HCT116 (cell line): ENCODE measurements around the gene WAPL. TPM values are rescaled to one million over a fixed set of nuclear protein-coding genes. Genes with fewer than 3 reads are reported as not detected.

Experiments
- ATAC-seq: fragments of 200-7000 bp; cut with Tn5 transposase; 2 replicates; pipeline ENCODE4 v1.9.1; 2020; ENCODE audit warnings: mild to moderate bottlenecking, moderate library complexity
- BruUV-seq: library from RNA; stranded (reverse); fragments of 400-500 nt; replicated peaks from 2 replicates; lab custom pipeline; 2021; lab: Mats Ljungman, UMichigan
- CTCF ChIA-PET: fragments of 300-600 bp; sonication (Branson Sonifier 250); formaldehyde crosslinking; loops from one replicate; lab custom pipeline; 2021; ENCODE audit warnings: antibody characterized with exemption; lab: Charles Lee
- POLR2A ChIA-PET: fragments of 300-600, 350-600 bp; sonication (Branson Sonifier 250); formaldehyde crosslinking; loops from one replicate; lab custom pipeline; 2021; ENCODE audit warnings: antibody characterized with exemption; lab: Charles Lee
- RAD21 ChIA-PET, 2 experiments: fragments of 300-600 bp; sonication (Branson Sonifier 250); formaldehyde crosslinking; loops; one replicate each; lab custom pipeline; 2023; ENCODE audit warnings: low total read pairs in 2 of 2; ENCODE audit not compliant: uncharacterized antibody in 2 of 2, unreplicated experiment in 2 of 2, low non-redundant PET in 1 of 2; lab: Charles Lee
- DNase-seq: peaks from one replicate; pipeline ENCODE4 v3.0.0-alpha.2; 2010; ENCODE audit warnings: low read depth, low spot score
- H2AFZ ChIP-seq: fragments of 200-600 bp; shearing (Covaris generic), sonication (generic); 2 replicates; pipeline ENCODE4 v1.6.1; 2017; ENCODE audit warnings: low read depth, mixed run types, mixed read lengths, antibody characterized with exemption, low read length; ENCODE audit not compliant: poor library complexity, severe bottlenecking
- H3K27ac ChIP-seq: 2 replicates; pipeline ENCODE4 v1.5.1; 2012; ENCODE audit warnings: low read depth, low read length
- H3K27me3 ChIP-seq: fragments of 200-600 bp; sonication (generic); 2 replicates; pipeline ENCODE4 v1.6.1; 2016; ENCODE audit warnings: mixed run types, low read length, mixed read lengths; ENCODE audit not compliant: insufficient read depth
- H3K36me3 ChIP-seq, 2 experiments: fragments of 200-500 bp in 1 of 2; fragments of 200-600 bp in 1 of 2; sonication (Bioruptor generic) in 1 of 2; sonication (generic) in 1 of 2; 2 replicates each; pipeline versions ENCODE4 v1.5.1 to v1.6.1; 2014 to 2016; ENCODE audit warnings: low read length in 2 of 2, inconsistent platforms in 1 of 2, mixed read lengths in 1 of 2, mixed run types in 1 of 2; ENCODE audit not compliant: insufficient read depth in 2 of 2, control insufficient read depth in 1 of 2
- H3K4me1 ChIP-seq, 2 experiments: fragments of 200-600 bp in 1 of 2; sonication (generic) in 1 of 2; 2 replicates each; pipeline versions ENCODE4 v1.5.1 to v1.6.1; 2012 to 2017; ENCODE audit warnings: low read length in 2 of 2, inconsistent platforms in 1 of 2, mild to moderate bottlenecking in 1 of 2, mixed read lengths in 1 of 2, mixed run types in 1 of 2, moderate library complexity in 1 of 2; ENCODE audit not compliant: insufficient read depth in 2 of 2, control insufficient read depth in 1 of 2
- H3K4me2 ChIP-seq: fragments of 200-600 bp; sonication (generic); 2 replicates; pipeline ENCODE4 v1.6.1; 2017; ENCODE audit warnings: mixed run types, low read length, mixed read lengths
- H3K4me3 ChIP-seq, 2 experiments: fragments of 200-600 bp in 1 of 2; sonication (generic) in 1 of 2; replicated peaks in 1 of 2; 2 replicates each; pipeline ENCODE4 v1.5.1; 2011 to 2016; ENCODE audit warnings: low read length in 2 of 2, control low read depth in 1 of 2, low read depth in 1 of 2, mild to moderate bottlenecking in 1 of 2, mixed read lengths in 1 of 2, mixed run types in 1 of 2
- H3K79me2 ChIP-seq: fragments of 200-600 bp; sonication (generic); 2 replicates; pipeline ENCODE4 v1.6.1; 2017; ENCODE audit warnings: mild to moderate bottlenecking, mixed run types, low read length, moderate library complexity, mixed read lengths; ENCODE audit not compliant: insufficient read depth
- H3K9ac ChIP-seq: fragments of 200-600 bp; sonication (generic); 2 replicates; pipeline ENCODE4 v1.6.1; 2016; ENCODE audit warnings: low read length, mixed read lengths
- H3K9me2 ChIP-seq: fragments of 200-600 bp; sonication (generic), shearing (Covaris generic); 2 replicates; pipeline ENCODE4 v1.6.1; 2017; ENCODE audit warnings: mixed run types, mild to moderate bottlenecking, moderate library complexity; ENCODE audit not compliant: insufficient read depth
- H3K9me3 ChIP-seq, 2 experiments: fragments of 200-500 bp in 1 of 2; fragments of 200-600 bp in 1 of 2; sonication (Bioruptor generic) in 1 of 2; sonication (generic) in 1 of 2; 2 replicates each; pipeline ENCODE4 v1.6.1; 2014 to 2017; ENCODE audit warnings: low read length in 2 of 2, mixed read lengths in 2 of 2, inconsistent platforms in 1 of 2, low read depth in 1 of 2, mild to moderate bottlenecking in 1 of 2, mixed run types in 1 of 2, moderate library complexity in 1 of 2; ENCODE audit not compliant: control insufficient read depth in 1 of 2, insufficient read depth in 1 of 2
- H4K20me1 ChIP-seq: fragments of 200-600 bp; sonication (generic), shearing (Covaris generic); 2 replicates; pipeline ENCODE4 v1.6.1; 2017; ENCODE audit warnings: mixed run types, mild to moderate bottlenecking, moderate library complexity; ENCODE audit not compliant: insufficient read depth
- CBX3 ChIP-seq: IDR thresholded peaks from 2 replicates; pipeline ENCODE4 v1.6.1; 2012; ENCODE audit warnings: low read depth
- CEBPB ChIP-seq: IDR thresholded peaks from 2 replicates; pipeline ENCODE4 v1.6.1; 2012; ENCODE audit warnings: low read depth
- EZH2 ChIP-seq: fragments of 200-600 bp; sonication (generic); IDR thresholded peaks from 2 replicates; pipeline ENCODE4 v1.6.1; 2017; ENCODE audit warnings: antibody characterized with exemption, mixed run types
- POLR2A ChIP-seq: IDR thresholded peaks from 2 replicates; pipeline ENCODE4 v1.7.0; 2011; ENCODE audit warnings: borderline replicate concordance; ENCODE audit not compliant: insufficient read depth, insufficient read length; ENCODE audit errors: extremely low read depth
- POLR2AphosphoS5 ChIP-seq: IDR thresholded peaks from 2 replicates; pipeline ENCODE4 v1.6.1; 2011; ENCODE audit warnings: mild to moderate bottlenecking, low read depth, low read length, moderate library complexity
- REST ChIP-seq: IDR thresholded peaks from 2 replicates; pipeline ENCODE4 v1.6.1; 2012; ENCODE audit warnings: low read depth
- SIN3A ChIP-seq: IDR thresholded peaks from 2 replicates; pipeline ENCODE4 v1.6.1; 2012; ENCODE audit warnings: low read depth
- SP1 ChIP-seq: IDR thresholded peaks from 2 replicates; pipeline ENCODE4 v1.6.1; 2012; ENCODE audit warnings: low read depth
- SRF ChIP-seq: IDR thresholded peaks from 2 replicates; pipeline ENCODE4 v1.6.1; 2012; ENCODE audit warnings: low read depth
- TCF7L2 ChIP-seq: IDR thresholded peaks from 2 replicates; pipeline ENCODE4 v1.7.0; 2011; ENCODE audit warnings: borderline replicate concordance, inconsistent platforms; ENCODE audit not compliant: insufficient read depth, insufficient read length; ENCODE audit errors: extremely low read depth
- ZFX ChIP-seq: fragments of 450-650 bp; IDR thresholded peaks from 2 replicates; pipeline ENCODE4 v1.6.1; 2017
- ZNF274 ChIP-seq: fragments of 200-500 bp; sonication (Bioruptor generic); IDR thresholded peaks from 2 replicates; pipeline ENCODE4 v1.6.1; 2014; ENCODE audit warnings: mild to moderate bottlenecking, low read depth, low read length, inconsistent platforms
- intact Hi-C: fragments of 100-400 bp; cut with micrococcal nuclease; formaldehyde crosslinking; loops from 2 replicates; pipeline ENCODE4 v1.10.0; 2022
- total RNA-seq: library from RNA; stranded (reverse); gene quantifications from one replicate; pipeline ENCODE4 v1.2.1, GENCODE V29; 2021; ENCODE audit not compliant: unreplicated experiment
- TF ChIP-seq, protein P1 (sequence below): IDR thresholded peaks from 2 replicates; pipeline ENCODE4 v1.6.1; 2012

The WAPL gene
- total RNA-seq, 1 experiment from 2014 or later, result 37.5 TPM

DNA sequence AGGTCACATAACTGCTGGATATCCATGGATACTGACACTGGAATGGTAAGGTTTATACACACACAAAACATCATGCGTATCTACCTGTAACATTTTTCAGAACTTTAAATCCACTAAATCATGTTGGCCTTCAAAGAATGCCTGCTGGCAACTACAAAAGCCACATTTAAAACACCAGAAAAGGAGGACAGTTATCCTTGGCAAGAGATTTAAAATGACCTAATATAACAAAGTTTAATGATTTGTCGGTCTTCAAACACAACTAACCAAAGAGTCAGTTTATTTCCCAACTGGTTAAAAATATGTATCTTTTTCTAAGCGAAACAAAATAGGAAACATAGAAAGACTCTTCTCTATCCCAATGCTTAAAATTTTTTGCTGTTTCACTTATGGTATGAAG lies 24.0 kb downstream of the WAPL start:
- Histone ChIP-seq H2AFZ (no peak overlapping the region), H3K9me3 (no peaks in the 10 kb centered on the region), H3K36me3 (peaks cover 34 to 39% of the 10 kb centered on the region in 2 experiments), H4K20me1 (peaks cover 52% of the 10 kb centered on the region; the same call in 1 of the 2 replicates), H3K4me3 (no peak overlapping the region), H3K9ac (no peak overlapping the region), H3K4me1 (no peaks in the 10 kb centered on the region), H3K4me2 (no peak overlapping the region), H3K79me2 (peaks cover 100% of the 10 kb centered on the region), H3K27ac (no peak overlapping the region), H3K9me2 (no peaks in the 10 kb centered on the region), H3K27me3 (no peaks in the 10 kb centered on the region)
- ATAC-seq, result no peak
- no peak for DNase-seq
- RAD21 ChIA-PET, result no interaction called here
- intact Hi-C loops, result no loop called here
- POLR2A ChIA-PET, result no interaction called here
- CTCF ChIA-PET, result no interaction called here
- TF ChIP-seq SIN3A (no peak), ZFX (no peak), POLR2A (no peak), SRF (no peak), ZNF274 (no peak), REST (no peak), CBX3 (no peak), TCF7L2 (no peak), SP1 (no peak), POLR2AphosphoS5 (no peak), EZH2 (no peak), CEBPB (no peak)
- TF ChIP-seq, protein P1, sequence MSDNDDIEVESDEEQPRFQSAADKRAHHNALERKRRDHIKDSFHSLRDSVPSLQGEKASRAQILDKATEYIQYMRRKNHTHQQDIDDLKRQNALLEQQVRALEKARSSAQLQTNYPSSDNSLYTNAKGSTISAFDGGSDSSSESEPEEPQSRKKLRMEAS, result no peak
- BruUV-seq, result no TSS peak
